HG02610 (cell line): ENCODE measurements around the gene NES.
"Not testable (repeated sequence)": the region's sequence is repeated elsewhere in the genome, so short reads cannot be mapped to it uniquely, and the experiment has no call there.

Source experiments
- ATAC-seq: cut with Tn5 transposase; IDR thresholded peaks from one replicate; pipeline ENCODE4 v1.9.1; 2021; ENCODE audit warnings: mild to moderate bottlenecking, moderate library complexity; ENCODE audit not compliant: unreplicated experiment

NES gene

GRCh38 chr1:156648496-156648895 is 28.7 kb downstream of the NES start:
- ATAC-seq, result no peak

- no peak for ATAC-seq
Observed at GRCh38 chr1:156647351-156647750, 29.9 kb downstream of the NES start.

GRCh38 chr1:156646738-156647211 is 30.4 kb downstream of the NES start:
- no peak for ATAC-seq

GRCh38 chr1:156645666-156646065 is 31.5 kb downstream of the NES start:
- ATAC-seq, result no peak

GRCh38 chr1:156645056-156645455 is 32.2 kb downstream of the NES start:
- ATAC-seq, result no peak

GRCh38 chr1:156644640-156645039 is 32.6 kb downstream of the NES start:
- ATAC-seq, result no peak

- no peak for ATAC-seq
Observed at GRCh38 chr1:156644146-156644545, 33.1 kb downstream of the NES start.

GRCh38 chr1:156643778-156644092 is 33.5 kb downstream of the NES start:
- ATAC-seq, result peak; percentile 63

GRCh38 chr1:156643049-156643777 is 34.0 kb downstream of the NES start:
- ATAC-seq, result no peak

GRCh38 chr1:156642265-156643048 is 34.8 kb downstream of the NES start:
- ATAC-seq, result no peak

GRCh38 chr1:156641761-156642264 is 35.4 kb downstream of the NES start, which contains the start of gene BCAN:
Gene BCAN (plus strand): TSS chr1:156642117. CDS start chr1:156646055, 3,938 bp downstream.
- ATAC-seq, result no peak

GRCh38 chr1:156640842-156641706 is 36.1 kb downstream of the NES start:
- no peak for ATAC-seq

- no peak for ATAC-seq
Observed at GRCh38 chr1:156639601-156640101, 37.6 kb downstream of the NES start.

GRCh38 chr1:156638189-156638985 is 38.8 kb downstream of the NES start:
- no peak for ATAC-seq

- no peak for ATAC-seq
Observed at GRCh38 chr1:156632355-156632754, 44.9 kb downstream of the NES start.

GRCh38 chr1:156631152-156631551 is 46.1 kb downstream of the NES start:
- not testable (repeated sequence) for ATAC-seq

GRCh38 chr1:156629823-156630449 is 47.3 kb downstream of the NES start:
- no peak for ATAC-seq

- no peak for ATAC-seq
Observed at GRCh38 chr1:156627313-156627880, 49.8 kb downstream of the NES start.

- ATAC-seq, result no peak
Observed at GRCh38 chr1:156626079-156626438, 51.1 kb downstream of the NES start.
